Measurements from ENCODE around the gene TTC28.

- TF ChIP-seq CTCF (IDR thresholded peaks at IDR 0.05; ENCODE audit: insufficient read depth, low read length, poor library complexity, severe bottlenecking), result no peak
- no peak for TF ChIP-seq EZH2phosphoT487 (conservative IDR thresholded peaks at IDR 0.05; ENCODE audit: low read length)
These were observed 235.0 kb downstream of the TTC28 start for GRCh38 chr22:28444659-28445058.

All from SU-DHL-6 (cell line).